Liver (tissue), 9 donors: Measurements from ENCODE around the gene APBB3. TPM values are rescaled to one million over a fixed set of nuclear protein-coding genes. Genes with fewer than 3 reads are reported as not detected.

Source experiments
- DNase-seq: peaks from one replicate; pipeline ENCODE4 v3.0.0-alpha.2; 2017; ENCODE audit warnings: low spot score
- H3K27ac ChIP-seq, 2 donors: one replicate each; pipeline ENCODE4 v1.7.0; 2013; ENCODE audit warnings: inconsistent platforms in 2 of 2, low read length in 2 of 2, control low read depth in 1 of 2, low read depth in 1 of 2, mild to moderate bottlenecking in 1 of 2
- H3K27me3 ChIP-seq, 4 donors: one replicate each; pipeline versions ENCODE4 v1.6.1 to v1.7.0; 2013; ENCODE audit warnings: low read length in 3 of 4, inconsistent platforms in 1 of 4, mild to moderate bottlenecking in 1 of 4, moderate library complexity in 1 of 4; ENCODE audit not compliant: control insufficient read depth in 4 of 4, insufficient read depth in 4 of 4
- H3K36me3 ChIP-seq, 4 donors: one replicate each; pipeline versions ENCODE4 v1.6.1 to v1.7.0; 2013; ENCODE audit warnings: low read length in 3 of 4, mild to moderate bottlenecking in 3 of 4, low read depth in 1 of 4, moderate library complexity in 1 of 4; ENCODE audit not compliant: control insufficient read depth in 4 of 4, insufficient read depth in 3 of 4
- H3K4me1 ChIP-seq, 4 donors: one replicate each; pipeline versions ENCODE4 v1.6.1 to v1.7.0; 2013; ENCODE audit warnings: low read length in 3 of 4, mild to moderate bottlenecking in 3 of 4, moderate library complexity in 1 of 4; ENCODE audit not compliant: control insufficient read depth in 4 of 4, insufficient read depth in 4 of 4
- H3K4me3 ChIP-seq, 3 donors: one replicate each; pipeline versions ENCODE4 v1.6.1 to v1.7.0; 2013; ENCODE audit warnings: low read length in 3 of 3, control low read depth in 1 of 3, low read depth in 1 of 3, mild to moderate bottlenecking in 1 of 3
- H3K9ac ChIP-seq, 2 donors: one replicate each; pipeline ENCODE4 v1.7.0; 2013; ENCODE audit warnings: low read length in 2 of 2, mild to moderate bottlenecking in 2 of 2, moderate library complexity in 2 of 2, control low read depth in 1 of 2, low read depth in 1 of 2
- H3K9me3 ChIP-seq, 4 donors: one replicate each; pipeline versions ENCODE4 v1.6.1 to v1.7.0; 2013; ENCODE audit warnings: low read length in 3 of 4; ENCODE audit not compliant: control insufficient read depth in 4 of 4
- ATF3 ChIP-seq: IDR thresholded peaks from 2 replicates; pipeline ENCODE4 v1.6.1; 2016; ENCODE audit warnings: antibody characterized with exemption
- CTCF ChIP-seq: fragments of 150-350 bp; IDR thresholded peaks from 2 replicates; pipeline ENCODE4 v1.5.1; 2017; ENCODE audit warnings: improper control_type of control experiment, low read depth, low read length; ENCODE audit not compliant: missing input control
- EGR1 ChIP-seq, 2 donors: IDR thresholded peaks; 2 replicates each; pipeline ENCODE4 v1.6.1; 2016 to 2018; ENCODE audit warnings: antibody characterized with exemption in 2 of 2, low read depth in 2 of 2
- FOXA1 ChIP-seq: IDR thresholded peaks from 2 replicates; pipeline ENCODE4 v1.6.1; 2016; ENCODE audit warnings: antibody characterized with exemption
- FOXA2 ChIP-seq: IDR thresholded peaks from 2 replicates; pipeline ENCODE4 v1.6.1; 2016; ENCODE audit warnings: antibody characterized with exemption
- GABPA ChIP-seq, 2 donors: IDR thresholded peaks in 1 of 2; conservative IDR thresholded peaks in 1 of 2; 2 replicates each; pipeline ENCODE4 v1.6.1; 2016; ENCODE audit warnings: antibody characterized with exemption in 2 of 2, mild to moderate bottlenecking in 1 of 2, moderate library complexity in 1 of 2
- HNF4A ChIP-seq, 2 donors: conservative IDR thresholded peaks; 2 replicates each; pipeline ENCODE4 v1.6.1; 2016; ENCODE audit warnings: antibody characterized with exemption in 2 of 2, mild to moderate bottlenecking in 2 of 2
- HNF4G ChIP-seq: IDR thresholded peaks from 2 replicates; pipeline ENCODE4 v1.6.1; 2016; ENCODE audit warnings: antibody characterized with exemption
- JUND ChIP-seq, 2 donors: IDR thresholded peaks; 2 replicates each; pipeline ENCODE4 v1.6.1; 2016; ENCODE audit warnings: antibody characterized with exemption in 2 of 2
- MAX ChIP-seq: IDR thresholded peaks from 2 replicates; pipeline ENCODE4 v1.6.1; 2016; ENCODE audit warnings: antibody characterized with exemption
- NR2F2 ChIP-seq: IDR thresholded peaks from 2 replicates; pipeline ENCODE4 v1.6.1; 2016; ENCODE audit warnings: antibody characterized with exemption
- RAD21 ChIP-seq, 2 donors: IDR thresholded peaks; 2 replicates each; pipeline ENCODE4 v1.6.1; 2016; ENCODE audit warnings: antibody characterized with exemption in 2 of 2, mild to moderate bottlenecking in 2 of 2
- REST ChIP-seq: IDR thresholded peaks from 2 replicates; pipeline ENCODE4 v1.6.1; 2016; ENCODE audit warnings: antibody characterized with exemption, mild to moderate bottlenecking
- RXRA ChIP-seq, 2 donors: IDR thresholded peaks; 2 replicates each; pipeline ENCODE4 v1.6.1; 2017 to 2018; ENCODE audit warnings: antibody characterized with exemption in 2 of 2, mild to moderate bottlenecking in 1 of 2
- SP1 ChIP-seq: IDR thresholded peaks from 2 replicates; pipeline ENCODE4 v1.6.1; 2018; ENCODE audit warnings: antibody characterized with exemption, mild to moderate bottlenecking
- TAF1 ChIP-seq: conservative IDR thresholded peaks from 2 replicates; pipeline ENCODE4 v1.6.1; 2016; ENCODE audit warnings: antibody characterized with exemption, mild to moderate bottlenecking
- YY1 ChIP-seq: IDR thresholded peaks from 2 replicates; pipeline ENCODE4 v1.6.1; 2016; ENCODE audit warnings: antibody characterized with exemption, mild to moderate bottlenecking
- ZBTB33 ChIP-seq: IDR thresholded peaks from 2 replicates; pipeline ENCODE4 v1.6.1; 2016; ENCODE audit warnings: antibody characterized with exemption
- WGBS: extraction: QIAGEN DNeasy Blood & Tissue Kit; methylation state at CpG from one replicate; pipeline ENCODE4 v1.1.7; 2013; 5-methylcytosine and 5-hydroxymethylcytosine counted together
- polyA plus RNA-seq, 2 donors: library from polyadenylated mRNA; stranded (reverse) in 1 of 2; unstranded in 1 of 2; fragments of 200-250 nt in 1 of 2; fragments of >200 nt in 1 of 2; fragmentation: Nextera tagmentation in 1 of 2; extraction: Ambion mirVana in 1 of 2; gene quantifications; one replicate each; pipeline versions ENCODE4 v1.2.1 to v1.2.3, GENCODE V29; 2013 to 2015
- total RNA-seq, 2 donors: library from RNA; depleted of rRNA; stranded (reverse); fragments of >200 nt; gene quantifications; one replicate each; pipeline ENCODE4 v1.2.3, GENCODE V29; 2014
- donor health status: healthy.
- donor health status: healthy.
- donor health status: healthy.
- donor health status: healthy.
- donor health status: healthy.

Gene APBB3
- total and polyA plus RNA-seq, 4 donors, result 4.6 to 40.5 (median 19.6) TPM

GRCh38 chr5:140547508-140548299 lies 16.7 kb downstream of the APBB3 start, which contains the start of gene EIF4EBP3:
TSS of gene EIF4EBP3 (plus strand) at chr5:140547662. CDS start at chr5:140547738, 76 bp downstream.
- Histone ChIP-seq H3K4me1 (peaks cover 8 to 40% (median 33%) of the 10 kb centered on the region in 4 donors), H3K27me3 (no peaks in the 10 kb centered on the region), H3K9me3 (no peaks in the 10 kb centered on the region), H3K36me3 (peaks cover 0 to 27% (median 20%) of the 10 kb centered on the region in 4 donors), H3K27ac (peak within 1 kb of the TSS; percentile 91 to 99), H3K9ac (peak within 1 kb of the TSS; percentile 60 to 75), H3K4me3 (peak within 1 kb of the TSS; percentile 30 to 50 (median 37))
- DNase-seq, result peak; percentile 94
- 1% methylated on average over 52 of the region's 52 CpGs for WGBS
- TF ChIP-seq REST, result peak; percentile 37
- peak; percentile 91 to 93 for TF ChIP-seq HNF4A (conservative IDR thresholded peaks at IDR 0.05)
- peak; percentile 5 for TF ChIP-seq YY1
- TF ChIP-seq FOXA1, result peak; percentile 57
- TF ChIP-seq ATF3, result no peak
- TF ChIP-seq CTCF, result peak; percentile 67
- TF ChIP-seq JUND (IDR thresholded peaks at IDR 0.05), result no peak
- peak; percentile 98 for TF ChIP-seq MAX
- peak in 1 of 2 donors; percentile 79 for TF ChIP-seq GABPA (IDR thresholded peaks at IDR 0.05 in 1 of 2, conservative IDR thresholded peaks at IDR 0.05 in 1 of 2)
- TF ChIP-seq ZBTB33, result no peak
- TF ChIP-seq HNF4G, result peak; percentile 85
- TF ChIP-seq FOXA2, result no peak
- TF ChIP-seq NR2F2, result peak; percentile 82
- no peak for TF ChIP-seq SP1
- peak in 1 of 2 donors; percentile 79 for TF ChIP-seq RXRA (IDR thresholded peaks at IDR 0.05)
- no peak for TF ChIP-seq TAF1
- peak; percentile 60 to 69 for TF ChIP-seq RAD21 (IDR thresholded peaks at IDR 0.05)
- TF ChIP-seq EGR1 (IDR thresholded peaks at IDR 0.05; ENCODE audit: low read depth in 2 of 2), result peak; percentile 13 to 92
